ENCODE measurements around the gene ASPA. TPM values are rescaled to one million over a fixed set of nuclear protein-coding genes. Genes with fewer than 3 reads are reported as not detected.
"Not testable (repeated sequence)": the region's sequence is repeated elsewhere in the genome, so short reads cannot be mapped to it uniquely, and the experiment has no call there.

ASPA gene
- total and polyA plus RNA-seq, 12 donors: 0.26 to 2.9 (median 1.5) TPM

DNA sequence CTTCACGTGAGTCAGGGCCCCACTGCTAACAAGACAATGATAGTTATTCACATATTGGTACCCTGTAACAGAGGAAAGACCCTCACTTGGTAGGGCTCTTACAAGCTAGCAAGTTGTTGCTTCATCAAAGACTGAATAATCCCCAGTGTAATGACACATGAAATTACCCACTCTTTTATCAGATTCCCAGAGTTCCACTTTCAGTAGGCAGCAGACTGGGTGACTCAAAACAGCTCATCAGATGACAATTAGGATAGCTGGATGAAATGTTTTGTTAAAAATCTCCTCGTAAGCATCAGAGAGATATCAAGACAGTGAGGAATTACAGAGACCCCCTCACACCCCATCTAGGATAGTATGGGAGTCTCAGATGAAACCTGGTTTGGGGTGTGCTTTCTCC lies 35.3 kb upstream of the ASPA start:
- no peaks in the 10 kb centered on the region for H3K4me1 ChIP-seq
- H3K27ac ChIP-seq: no peak overlapping the region
- H3K4me3 ChIP-seq: no peak overlapping the region
- WGBS, 2 donors: 57 to 67% methylated on average over 2 of the region's 2 CpGs
- H3K27me3 ChIP-seq: peaks cover 0 to 14% (median 4%) of the 10 kb centered on the region in 7 donors
- no peak for ATAC-seq
- no peaks in the 10 kb centered on the region for H3K9me3 ChIP-seq
- DNase-seq: no peak
- intact Hi-C loops (cut with DNase I): no loop called here
- TF ChIP-seq, protein P1, sequence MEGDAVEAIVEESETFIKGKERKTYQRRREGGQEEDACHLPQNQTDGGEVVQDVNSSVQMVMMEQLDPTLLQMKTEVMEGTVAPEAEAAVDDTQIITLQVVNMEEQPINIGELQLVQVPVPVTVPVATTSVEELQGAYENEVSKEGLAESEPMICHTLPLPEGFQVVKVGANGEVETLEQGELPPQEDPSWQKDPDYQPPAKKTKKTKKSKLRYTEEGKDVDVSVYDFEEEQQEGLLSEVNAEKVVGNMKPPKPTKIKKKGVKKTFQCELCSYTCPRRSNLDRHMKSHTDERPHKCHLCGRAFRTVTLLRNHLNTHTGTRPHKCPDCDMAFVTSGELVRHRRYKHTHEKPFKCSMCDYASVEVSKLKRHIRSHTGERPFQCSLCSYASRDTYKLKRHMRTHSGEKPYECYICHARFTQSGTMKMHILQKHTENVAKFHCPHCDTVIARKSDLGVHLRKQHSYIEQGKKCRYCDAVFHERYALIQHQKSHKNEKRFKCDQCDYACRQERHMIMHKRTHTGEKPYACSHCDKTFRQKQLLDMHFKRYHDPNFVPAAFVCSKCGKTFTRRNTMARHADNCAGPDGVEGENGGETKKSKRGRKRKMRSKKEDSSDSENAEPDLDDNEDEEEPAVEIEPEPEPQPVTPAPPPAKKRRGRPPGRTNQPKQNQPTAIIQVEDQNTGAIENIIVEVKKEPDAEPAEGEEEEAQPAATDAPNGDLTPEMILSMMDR (IDR thresholded peaks at IDR 0.05): no peak
- no peaks in the 10 kb centered on the region for H3K36me3 ChIP-seq

DNA sequence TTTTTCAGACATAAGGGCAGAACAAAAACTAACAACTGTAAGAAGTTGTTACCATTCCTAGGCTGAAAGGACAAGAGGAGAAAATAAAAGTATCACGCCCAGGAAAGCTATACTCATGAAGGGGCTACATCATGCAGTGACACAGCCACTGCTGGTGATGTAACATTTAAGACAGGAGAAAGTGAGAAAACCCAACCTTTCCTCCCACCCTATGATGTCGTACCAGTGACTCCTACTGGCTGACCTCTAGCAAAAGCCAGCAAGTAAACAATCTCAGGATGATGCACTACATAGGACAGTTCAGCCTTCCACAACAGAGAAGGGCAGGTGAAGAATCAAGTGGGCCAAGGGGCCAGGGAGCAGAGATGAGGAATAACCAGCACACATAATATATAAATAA lies 28.2 kb upstream of the ASPA start:
- no peak for DNase-seq
- intact Hi-C loops (cut with DNase I): no loop called here

DNA sequence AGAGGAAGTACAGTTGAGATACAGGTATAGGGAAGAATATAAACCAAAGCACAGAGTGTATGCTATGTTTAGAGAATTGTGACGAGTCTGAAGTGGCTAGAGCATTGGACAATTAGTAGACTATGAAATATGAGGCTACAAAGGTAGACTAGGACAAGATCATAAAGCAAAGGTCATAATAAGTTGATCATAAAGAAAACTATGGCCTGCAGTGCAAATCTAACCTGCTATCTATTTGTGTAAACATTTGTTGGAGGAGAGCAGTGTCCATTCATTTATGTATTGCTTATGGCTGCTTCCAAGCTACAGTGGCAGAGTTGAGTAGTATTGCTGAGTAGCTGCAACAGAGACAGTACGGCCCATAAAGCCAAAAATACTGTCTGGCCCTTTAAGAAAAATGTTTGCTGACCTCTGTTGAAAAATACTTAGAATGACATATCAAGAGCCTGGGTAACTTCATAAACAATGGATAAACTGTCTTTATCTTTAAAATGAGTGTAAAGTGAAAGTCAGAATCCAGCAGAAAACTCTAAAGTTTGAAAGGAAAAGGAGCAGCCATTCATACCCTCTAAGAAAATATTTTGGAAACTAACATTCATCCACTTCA lies 27.6 kb upstream of the ASPA start:
- DNase-seq (no peak), ATAC-seq (no peak)
- Histone ChIP-seq H3K9me3 (peaks cover 0 to 6% (median 0%) of the 10 kb centered on the region in 11 donors), H3K36me3 (no peaks in the 10 kb centered on the region), H3K27ac (no peak overlapping the region), H3K27me3 (peaks cover 0 to 2% (median 0%) of the 10 kb centered on the region in 7 donors), H3K4me1 (no peaks in the 10 kb centered on the region), H3K4me3 (no peak overlapping the region)
- TF ChIP-seq, protein P1 (IDR thresholded peaks at IDR 0.05): no peak
- WGBS, 2 donors: 52 to 56% methylated on average over 2 of the region's 2 CpGs
- intact Hi-C loops (cut with DNase I): no loop called here

More for the DNA sequence above, 28.2 kb upstream of the ASPA start:
- Histone ChIP-seq H3K4me1 (no peaks in the 10 kb centered on the region), H3K27me3 (peaks cover 0 to 6% (median 0%) of the 10 kb centered on the region in 7 donors), H3K27ac (no peak overlapping the region), H3K4me3 (no peak overlapping the region), H3K9me3 (peaks cover 0 to 6% (median 0%) of the 10 kb centered on the region in 11 donors), H3K36me3 (no peaks in the 10 kb centered on the region)
- ATAC-seq: no peak
- TF ChIP-seq, protein P1 (IDR thresholded peaks at IDR 0.05): no peak
- WGBS, 2 donors: 47 to 60% methylated on average over 2 of the region's 2 CpGs

DNA sequence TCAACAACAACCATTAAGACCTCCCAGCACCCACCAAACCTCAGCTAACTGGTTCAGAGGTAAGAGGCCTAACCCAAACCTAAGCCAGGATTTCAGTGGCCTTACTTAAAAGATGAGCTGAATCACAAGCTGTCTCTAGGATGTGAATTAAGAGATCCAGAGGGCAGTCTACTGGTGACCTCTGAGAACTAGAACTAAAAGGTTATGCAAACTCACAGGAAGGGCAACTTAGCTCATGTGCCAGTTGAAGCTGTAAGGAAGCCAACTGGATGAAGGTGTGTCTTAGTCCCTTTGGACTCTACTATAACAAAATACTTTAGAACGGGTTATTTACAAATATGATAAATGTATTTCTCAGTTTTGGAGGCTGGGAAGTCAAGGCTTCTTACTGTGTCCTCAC lies 9.4 kb upstream of the ASPA start:
- H3K9me3 ChIP-seq; H3K4me3 ChIP-seq; intact Hi-C loops (cut with DNase I); H3K4me1 ChIP-seq; H3K27ac ChIP-seq; ATAC-seq; H3K36me3 ChIP-seq; DNase-seq; H3K27me3 ChIP-seq: not testable (repeated sequence)
- 83 to 90% methylated on average over 1 of the region's 1 CpG for WGBS, 2 donors

DNA sequence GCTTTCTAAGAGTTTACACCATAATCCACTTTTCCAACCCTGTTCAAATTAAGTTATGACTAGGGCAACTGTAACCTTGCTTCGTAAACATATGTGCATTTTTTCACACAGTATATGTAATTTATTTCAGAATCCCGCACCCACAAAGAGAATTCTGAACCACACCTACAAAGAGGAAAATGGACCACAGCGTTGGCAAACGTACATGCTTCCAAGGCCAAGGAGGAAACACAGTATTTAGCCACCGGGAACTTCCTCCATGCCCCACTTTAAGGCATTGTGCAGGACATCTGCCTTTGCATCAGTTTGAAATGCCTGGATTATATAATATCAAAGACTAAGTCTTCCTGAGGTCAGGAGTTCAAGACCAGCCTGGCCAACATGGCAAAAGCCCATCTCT lies 6.3 kb upstream of the ASPA start:
- intact Hi-C loops (cut with DNase I): no loop called here
- WGBS, 2 donors: 59 to 80% methylated on average over 5 of the region's 5 CpGs

More for the DNA sequence above, 6.3 kb upstream of the ASPA start:
- no peak overlapping the region for H3K4me3 ChIP-seq
- TF ChIP-seq, protein P1 (IDR thresholded peaks at IDR 0.05): no peak
- peaks cover 0 to 3% (median 0%) of the 10 kb centered on the region in 9 donors for H3K4me1 ChIP-seq
- H3K27me3 ChIP-seq: no peaks in the 10 kb centered on the region
- DNase-seq (no peak), ATAC-seq (no peak)
- H3K27ac ChIP-seq: no peak overlapping the region
- no peaks in the 10 kb centered on the region for H3K9me3 ChIP-seq
- no peaks in the 10 kb centered on the region for H3K36me3 ChIP-seq
